ENCODE measurements around the gene MALAT1. TPM values are rescaled to one million over a fixed set of nuclear protein-coding genes. Genes with fewer than 3 reads are reported as not detected.

The MALAT1 gene
- total RNA-seq, 4 donors from 2014 or later: 1,739 to 13,677 (median 9,435) TPM

DNA sequence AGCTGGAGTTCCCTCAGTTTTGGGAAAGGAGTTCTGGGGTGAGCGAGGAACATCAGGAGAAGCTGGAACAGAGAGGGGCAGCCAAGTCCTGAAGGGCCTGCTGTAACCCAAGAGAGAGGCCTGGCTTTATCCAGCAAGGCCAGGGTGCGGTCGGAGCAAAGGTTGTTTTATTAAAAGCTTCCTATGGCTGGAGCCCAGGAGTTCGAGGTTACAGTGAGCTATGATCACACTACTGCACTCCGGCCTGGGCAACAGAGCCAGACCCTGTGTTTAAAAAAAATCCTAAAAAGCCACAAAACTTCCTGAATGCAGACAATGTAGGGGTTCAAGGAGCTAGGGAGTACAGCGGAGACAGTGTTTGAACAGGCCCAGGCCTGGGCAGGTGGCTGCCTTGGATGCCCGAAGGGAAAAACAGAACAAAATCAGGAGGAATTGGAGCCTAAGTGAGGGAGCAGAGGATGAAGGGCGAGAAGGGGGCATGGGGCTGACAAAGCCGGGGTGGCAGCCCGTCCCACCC lies 22.2 kb upstream of the MALAT1 start:
- intact Hi-C loops (cut with DNase I): loop anchor here (10.0 kb wide), 1 partner anchor 52 kb away; the partner anchor contains the start of gene NEAT1
- H3K9me3 ChIP-seq: no peaks in the 10 kb centered on the region
- peak overlapping the region; percentile 66 to 89 (median 74) for H3K4me3 ChIP-seq
- DNase-seq: no peak
- H3K4me1 ChIP-seq: peaks cover 40 to 84% (median 63%) of the 10 kb centered on the region in 3 donors
- H3K27ac ChIP-seq: peak overlapping the region; percentile 98 to 100 (median 100)
- no peak for TF ChIP-seq POLR2A (IDR thresholded peaks at IDR 0.05)
- TF ChIP-seq, protein P1, sequence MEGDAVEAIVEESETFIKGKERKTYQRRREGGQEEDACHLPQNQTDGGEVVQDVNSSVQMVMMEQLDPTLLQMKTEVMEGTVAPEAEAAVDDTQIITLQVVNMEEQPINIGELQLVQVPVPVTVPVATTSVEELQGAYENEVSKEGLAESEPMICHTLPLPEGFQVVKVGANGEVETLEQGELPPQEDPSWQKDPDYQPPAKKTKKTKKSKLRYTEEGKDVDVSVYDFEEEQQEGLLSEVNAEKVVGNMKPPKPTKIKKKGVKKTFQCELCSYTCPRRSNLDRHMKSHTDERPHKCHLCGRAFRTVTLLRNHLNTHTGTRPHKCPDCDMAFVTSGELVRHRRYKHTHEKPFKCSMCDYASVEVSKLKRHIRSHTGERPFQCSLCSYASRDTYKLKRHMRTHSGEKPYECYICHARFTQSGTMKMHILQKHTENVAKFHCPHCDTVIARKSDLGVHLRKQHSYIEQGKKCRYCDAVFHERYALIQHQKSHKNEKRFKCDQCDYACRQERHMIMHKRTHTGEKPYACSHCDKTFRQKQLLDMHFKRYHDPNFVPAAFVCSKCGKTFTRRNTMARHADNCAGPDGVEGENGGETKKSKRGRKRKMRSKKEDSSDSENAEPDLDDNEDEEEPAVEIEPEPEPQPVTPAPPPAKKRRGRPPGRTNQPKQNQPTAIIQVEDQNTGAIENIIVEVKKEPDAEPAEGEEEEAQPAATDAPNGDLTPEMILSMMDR (IDR thresholded peaks at IDR 0.05): no peak
- H3K27me3 ChIP-seq: no peaks in the 10 kb centered on the region
- WGBS, 2 donors: 4 to 12% methylated on average over 8 to 10 of the region's 10 CpGs
- no peaks in the 10 kb centered on the region for H3K36me3 ChIP-seq

DNA sequence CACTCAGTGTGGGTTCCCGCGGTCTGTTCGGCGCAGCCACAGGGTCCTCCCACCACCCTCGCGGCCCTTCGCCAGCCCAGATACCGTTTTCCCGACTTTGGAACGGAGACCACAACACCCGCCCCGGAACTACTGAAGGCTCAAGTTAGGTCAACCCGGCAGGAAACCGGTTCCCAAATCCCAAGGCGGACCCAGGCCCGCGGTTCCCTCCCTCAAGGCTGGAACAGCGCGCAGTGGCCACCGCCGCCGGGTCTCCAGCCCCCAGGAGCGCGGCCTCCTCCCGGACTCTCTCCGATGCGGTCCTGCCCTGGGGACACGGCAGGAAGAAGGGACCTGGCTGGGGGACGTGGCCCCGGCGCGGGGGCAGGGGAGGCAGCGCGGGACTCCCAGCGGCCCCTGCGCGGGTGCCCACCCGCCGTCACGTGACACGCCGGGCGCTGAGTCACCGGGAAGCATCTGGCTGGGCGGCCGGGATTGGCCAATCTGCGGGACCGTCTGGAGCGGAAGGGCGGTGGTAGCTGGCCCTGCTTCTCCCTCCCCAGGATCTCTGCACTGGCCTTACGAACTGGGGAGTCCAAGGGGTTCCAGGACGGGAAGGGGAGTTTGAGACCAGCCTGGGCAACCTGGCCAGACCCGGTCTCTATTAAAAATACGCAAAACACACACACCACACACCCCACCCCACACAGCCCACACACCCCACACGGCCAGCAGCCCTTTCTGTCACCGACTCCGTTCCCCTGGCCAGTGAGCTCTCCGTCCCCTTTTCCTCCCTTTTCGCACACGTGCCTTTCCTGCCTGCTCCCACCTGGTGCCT lies 21.5 kb upstream of the MALAT1 start:
- Histone ChIP-seq H3K9me3 (no peaks in the 10 kb centered on the region), H3K4me1 (peaks cover 37 to 81% (median 64%) of the 10 kb centered on the region in 3 donors), H3K36me3 (no peaks in the 10 kb centered on the region), H3K27me3 (no peaks in the 10 kb centered on the region), H3K4me3 (peak overlapping the region; percentile 66 to 89 (median 74)), H3K27ac (peak overlapping the region; percentile 98 to 100 (median 100))
- peak in 3 of 4 donors; percentile 91 to 99 (median 93) for TF ChIP-seq POLR2A (IDR thresholded peaks at IDR 0.05)
- TF ChIP-seq, protein P1 (IDR thresholded peaks at IDR 0.05): peak in 1 of 6 experiments; percentile 27
- intact Hi-C loops (cut with DNase I): loop anchor here (10.0 kb wide), 1 partner anchor 53 kb away; the partner anchor contains the start of gene NEAT1
- 0% methylated on average over 21 to 25 of the region's 60 CpGs for WGBS, 2 donors
- peak; percentile 78 for DNase-seq

DNA sequence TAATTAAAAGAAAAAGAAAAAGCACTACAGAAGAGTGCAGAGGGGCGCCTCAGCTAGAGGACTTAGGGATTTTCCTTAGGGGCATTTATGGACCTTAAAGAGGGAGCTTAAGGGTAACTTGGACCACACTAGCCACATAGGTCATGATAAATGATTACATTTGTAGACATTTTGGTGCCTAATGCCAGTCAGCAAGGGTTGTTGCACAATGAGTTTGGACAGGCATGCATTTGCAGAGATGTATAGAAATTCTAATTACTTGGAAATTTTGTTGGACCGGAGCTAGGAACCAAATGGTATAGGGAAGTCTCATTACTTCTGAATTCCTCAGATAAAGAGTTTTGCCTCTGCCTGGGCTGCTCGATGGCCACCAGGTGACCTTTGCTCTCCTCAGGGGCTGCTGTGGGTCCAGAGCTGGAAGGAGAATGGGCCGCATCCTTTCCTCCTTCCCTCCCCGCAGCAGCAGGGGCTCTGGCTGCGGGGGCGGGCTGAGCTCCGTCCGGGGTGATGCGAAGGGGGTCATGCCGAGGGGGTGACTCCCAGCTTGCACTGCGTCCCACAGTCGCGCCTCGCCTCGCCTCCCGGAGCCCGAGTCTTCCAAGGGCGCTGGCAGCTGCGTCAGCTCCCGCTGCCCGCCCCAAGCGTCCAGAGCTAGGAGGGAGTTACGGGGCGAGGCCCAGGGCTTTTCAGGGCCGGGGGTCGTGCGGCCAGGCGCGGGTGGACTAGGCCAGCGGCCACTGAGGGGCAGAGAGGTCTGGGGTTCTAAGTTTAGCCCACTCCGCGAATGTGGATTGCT lies 20.3 kb upstream of the MALAT1 start:
- Histone ChIP-seq H3K9me3 (no peaks in the 10 kb centered on the region), H3K4me1 (peaks cover 33 to 69% (median 56%) of the 10 kb centered on the region in 3 donors), H3K4me3 (peak overlapping the region in 3 of 4 donors; percentile 30 to 67 (median 56)), H3K27me3 (no peaks in the 10 kb centered on the region), H3K36me3 (no peaks in the 10 kb centered on the region), H3K27ac (peak overlapping the region; percentile 98 to 100 (median 100))
- TF ChIP-seq, protein P1 (IDR thresholded peaks at IDR 0.05): no peak
- peak in 1 of 4 donors; percentile 25 for TF ChIP-seq POLR2A (IDR thresholded peaks at IDR 0.05)
- no peak for DNase-seq
- intact Hi-C loops (cut with DNase I): loop anchor here (2.0 to 10.0 kb wide), 2 partner anchors 18 to 54 kb away; partner anchors contain the start of gene NEAT1
- WGBS, 2 donors: 33 to 39% methylated on average over 4 to 5 of the region's 33 CpGs

DNA sequence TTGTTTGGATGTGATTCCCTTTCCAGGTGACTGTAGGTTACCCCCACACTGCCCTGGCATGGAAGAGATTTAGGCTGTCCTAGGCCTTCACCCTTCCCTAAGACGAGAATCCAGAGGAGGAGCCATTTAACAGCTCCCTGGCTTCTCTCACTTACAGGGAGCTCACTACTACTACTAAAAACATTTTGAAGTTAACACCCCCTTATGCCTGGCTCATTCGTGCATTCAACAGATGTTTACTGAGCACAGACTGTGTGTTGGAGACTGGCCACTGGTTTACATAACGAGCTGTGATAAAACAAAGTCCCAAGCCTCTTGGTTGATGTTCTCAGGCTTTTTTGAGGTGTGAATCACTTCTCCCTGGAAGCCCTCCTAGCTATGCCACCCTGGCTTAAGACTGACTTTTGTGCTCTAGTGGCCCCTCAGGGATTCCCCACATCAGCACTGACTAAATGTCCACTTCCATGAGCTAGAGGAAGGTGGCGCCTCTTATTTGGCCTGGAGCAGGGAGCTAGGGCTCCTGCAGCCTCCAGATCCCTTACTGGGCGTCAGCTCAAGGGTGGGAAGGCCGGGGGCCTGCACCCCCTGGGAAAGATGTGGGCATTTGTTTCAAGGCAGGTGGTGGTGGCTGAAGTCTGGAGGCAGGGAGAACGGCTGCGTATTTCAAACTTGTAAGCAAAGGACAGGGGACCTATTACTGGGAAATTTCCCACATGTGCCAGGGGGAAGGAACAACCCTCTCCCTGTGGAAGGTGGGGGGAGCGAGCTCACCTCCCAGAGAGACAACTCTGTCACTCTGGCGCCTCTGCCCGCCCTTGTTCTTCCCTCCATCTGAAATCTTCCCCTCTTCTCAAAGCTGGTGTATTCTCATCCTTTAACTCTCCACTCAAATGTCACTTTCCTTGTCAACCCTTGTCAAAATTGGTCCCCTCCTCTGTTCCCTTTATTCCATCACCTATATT lies 19.4 kb upstream of the MALAT1 start:
- DNase-seq: no peak

More for the DNA sequence above, 19.4 kb upstream of the MALAT1 start:
- intact Hi-C loops (cut with DNase I): loop anchor here (2.0 to 10.0 kb wide), 2 partner anchors 17 to 55 kb away; partner anchors contain the start of gene NEAT1
- no peaks in the 10 kb centered on the region for H3K36me3 ChIP-seq
- no peaks in the 10 kb centered on the region for H3K27me3 ChIP-seq
- peaks cover 33 to 69% (median 56%) of the 10 kb centered on the region in 3 donors for H3K4me1 ChIP-seq
- H3K4me3 ChIP-seq: peak overlapping the region in 3 of 4 donors; percentile 30 to 67 (median 56)
- TF ChIP-seq, protein P1 (IDR thresholded peaks at IDR 0.05): peak in 3 of 6 experiments; percentile 5 to 30 (median 19)
- peak in 1 of 4 donors; percentile 39 for TF ChIP-seq POLR2A (IDR thresholded peaks at IDR 0.05)
- WGBS, 2 donors: 51 to 55% methylated on average over 5 to 7 of the region's 11 CpGs
- no peaks in the 10 kb centered on the region for H3K9me3 ChIP-seq
- H3K27ac ChIP-seq: peak overlapping the region; percentile 98 to 100 (median 100)

Measured in esophagus squamous epithelium (tissue), 5 donors.